Muscle layer of duodenum (tissue), 2 donors: ENCODE results near the gene MDFI.

ENCODE experiments used
- H3K27ac ChIP-seq: one replicate; pipeline ENCODE4 v1.7.0; 2013; ENCODE audit warnings: mild to moderate bottlenecking, low read length
- H3K27me3 ChIP-seq: one replicate; pipeline ENCODE4 v1.7.0; 2013; ENCODE audit warnings: low read depth, mild to moderate bottlenecking, control low read depth, low read length
- H3K36me3 ChIP-seq, 2 donors: one replicate each; pipeline ENCODE4 v1.7.0; 2013; ENCODE audit warnings: low read length in 2 of 2, control low read depth in 1 of 2, mild to moderate bottlenecking in 1 of 2; ENCODE audit not compliant: insufficient read depth in 2 of 2, control insufficient read depth in 1 of 2
- H3K4me1 ChIP-seq, 2 donors: one replicate each; pipeline ENCODE4 v1.7.0; 2013; ENCODE audit warnings: low read length in 2 of 2, mild to moderate bottlenecking in 2 of 2, control low read depth in 1 of 2, moderate library complexity in 1 of 2; ENCODE audit not compliant: insufficient read depth in 2 of 2, control insufficient read depth in 1 of 2
- H3K4me3 ChIP-seq, 2 donors: one replicate each; pipeline ENCODE4 v1.7.0; 2013; ENCODE audit warnings: low read length in 2 of 2, low read depth in 1 of 2, mild to moderate bottlenecking in 1 of 2
- H3K9me3 ChIP-seq, 2 donors: one replicate each; pipeline ENCODE4 v1.7.0; 2013; ENCODE audit warnings: low read length in 2 of 2, control low read depth in 1 of 2, mild to moderate bottlenecking in 1 of 2; ENCODE audit not compliant: control insufficient read depth in 1 of 2
- donor health status: healthy.

Gene MDFI

DNA sequence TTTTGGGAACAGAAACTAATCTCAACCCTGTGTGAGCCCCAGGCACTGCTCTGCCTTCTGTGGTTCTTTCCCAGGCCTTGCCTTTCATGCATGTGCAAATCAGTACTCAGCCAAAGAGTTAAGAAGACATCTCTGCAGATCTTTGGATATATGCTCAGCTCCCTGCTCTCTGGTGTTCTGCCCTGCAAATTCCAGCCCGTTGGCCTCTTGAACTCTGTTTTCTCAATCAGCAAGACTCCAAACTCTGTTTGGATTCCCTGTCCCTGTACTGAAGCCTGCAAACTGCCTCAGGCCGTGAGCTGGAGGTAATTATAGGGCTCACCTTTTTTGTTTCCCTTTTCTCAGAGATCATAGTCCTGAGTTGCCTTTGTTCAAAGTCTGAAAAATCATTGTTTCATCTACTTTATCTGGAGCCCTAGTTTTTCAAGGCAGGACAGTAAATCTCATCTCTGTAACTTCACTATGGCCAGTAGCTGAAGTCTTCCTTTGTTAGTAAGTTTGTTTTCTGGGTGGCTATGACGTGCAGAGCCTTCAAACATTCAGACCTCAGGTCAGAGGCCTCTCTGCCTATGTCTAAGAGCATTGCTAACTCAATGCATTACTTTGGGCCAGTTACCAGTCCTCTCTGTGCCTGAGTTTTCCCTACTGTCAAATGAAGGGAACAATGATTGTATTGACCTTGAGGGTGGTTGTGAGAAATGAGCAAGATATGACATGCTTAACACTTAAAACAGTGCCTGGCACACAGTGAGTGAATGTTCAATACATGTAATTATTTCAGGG, 15.9 kb upstream of the MDFI start:
- Histone ChIP-seq H3K9me3 (peaks cover 0 to 7% of the 10 kb centered on the region in 2 donors), H3K27me3 (no peaks in the 10 kb centered on the region), H3K36me3 (no peaks in the 10 kb centered on the region), H3K4me3 (no peak overlapping the region), H3K4me1 (peaks cover 0 to 7% of the 10 kb centered on the region in 2 donors), H3K27ac (no peak overlapping the region)

DNA sequence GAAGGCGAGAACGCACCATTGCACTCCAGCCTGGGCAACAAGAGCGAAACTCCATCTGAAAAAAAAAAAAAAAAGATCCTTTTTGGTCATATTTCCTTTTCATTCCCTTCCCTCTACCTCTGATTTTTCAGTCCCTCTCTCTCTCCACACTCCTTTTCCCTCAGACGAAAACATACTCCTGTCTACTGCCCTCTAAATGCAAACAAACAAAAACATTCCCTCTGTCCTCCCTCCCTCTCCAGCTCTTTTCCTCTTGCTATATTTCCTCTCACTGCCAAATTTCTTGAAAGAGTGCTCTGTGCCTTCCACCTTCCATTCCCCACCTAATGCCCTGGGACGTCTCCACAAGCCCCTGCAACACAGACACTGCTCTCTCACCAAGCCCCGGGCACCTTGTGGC, 14.9 kb upstream of the MDFI start:
- Histone ChIP-seq H3K36me3 (no peaks in the 10 kb centered on the region), H3K27me3 (no peaks in the 10 kb centered on the region), H3K4me3 (no peak overlapping the region), H3K9me3 (peaks cover 0 to 7% of the 10 kb centered on the region in 2 donors), H3K27ac (no peak overlapping the region), H3K4me1 (peaks cover 0 to 7% of the 10 kb centered on the region in 2 donors)

DNA sequence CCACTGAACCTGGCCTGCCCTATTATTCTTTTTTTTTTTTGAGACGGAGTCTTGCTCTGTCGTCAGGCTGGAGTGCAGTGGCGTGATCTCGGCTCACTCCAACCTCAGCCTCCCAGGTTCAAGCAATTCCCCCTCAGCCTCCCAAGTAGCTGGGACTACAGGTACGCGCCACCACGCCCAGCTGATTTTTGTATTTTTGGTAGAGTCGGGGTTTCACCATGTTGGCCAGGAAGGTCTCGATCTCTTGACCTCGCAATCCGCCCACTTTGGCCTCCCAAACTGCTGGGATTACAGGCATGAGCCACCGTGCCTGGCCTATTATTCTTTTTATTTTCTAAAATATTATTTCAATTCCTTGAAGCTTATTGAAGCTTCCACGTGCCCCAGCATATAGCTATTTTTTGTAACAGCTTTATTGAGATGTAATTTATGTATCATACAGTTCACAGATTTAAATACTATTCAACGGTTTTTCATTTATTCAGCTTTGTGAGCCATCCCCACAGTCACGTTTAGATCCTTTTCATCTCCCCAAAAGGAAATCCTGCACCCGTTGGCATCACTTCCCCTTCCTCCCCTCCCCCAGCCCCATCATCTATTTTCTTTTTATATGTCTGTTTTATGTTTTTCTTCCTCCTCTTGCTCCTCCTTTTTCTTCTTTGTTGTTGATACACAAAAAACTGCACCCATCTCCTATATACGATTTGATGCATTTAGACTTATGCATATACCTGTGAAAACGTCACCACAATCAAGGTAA, 13.5 kb upstream of the MDFI start:
- Histone ChIP-seq H3K27me3 (no peaks in the 10 kb centered on the region), H3K4me3 (no peak overlapping the region), H3K36me3 (no peaks in the 10 kb centered on the region), H3K9me3 (peaks cover 0 to 7% of the 10 kb centered on the region in 2 donors), H3K4me1 (peaks cover 0 to 7% of the 10 kb centered on the region in 2 donors), H3K27ac (no peak overlapping the region)

DNA sequence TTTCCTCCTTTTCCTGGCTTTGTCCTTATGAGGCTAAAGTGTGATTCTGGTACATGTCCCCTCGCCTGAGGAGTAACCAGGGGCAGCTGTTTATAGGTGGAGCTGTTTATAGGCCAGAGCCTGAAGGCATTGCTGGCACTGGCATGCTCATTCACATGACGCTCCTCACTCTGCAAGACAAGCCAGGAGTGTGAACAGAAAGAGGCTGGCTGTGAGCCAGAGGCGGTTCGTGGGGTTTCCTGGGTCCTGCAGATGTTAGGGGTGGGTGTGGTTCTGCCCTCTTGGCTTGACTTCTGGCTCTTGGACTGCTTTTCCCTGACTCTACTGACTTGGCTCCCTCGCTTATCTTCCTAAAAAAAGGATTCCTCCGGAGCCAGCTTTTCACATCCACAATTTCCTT, 12.8 kb upstream of the MDFI start:
- Histone ChIP-seq H3K27me3 (no peaks in the 10 kb centered on the region), H3K9me3 (peaks cover 0 to 5% of the 10 kb centered on the region in 2 donors), H3K27ac (no peak overlapping the region), H3K36me3 (no peaks in the 10 kb centered on the region), H3K4me3 (no peak overlapping the region), H3K4me1 (peaks cover 0 to 7% of the 10 kb centered on the region in 2 donors)

DNA sequence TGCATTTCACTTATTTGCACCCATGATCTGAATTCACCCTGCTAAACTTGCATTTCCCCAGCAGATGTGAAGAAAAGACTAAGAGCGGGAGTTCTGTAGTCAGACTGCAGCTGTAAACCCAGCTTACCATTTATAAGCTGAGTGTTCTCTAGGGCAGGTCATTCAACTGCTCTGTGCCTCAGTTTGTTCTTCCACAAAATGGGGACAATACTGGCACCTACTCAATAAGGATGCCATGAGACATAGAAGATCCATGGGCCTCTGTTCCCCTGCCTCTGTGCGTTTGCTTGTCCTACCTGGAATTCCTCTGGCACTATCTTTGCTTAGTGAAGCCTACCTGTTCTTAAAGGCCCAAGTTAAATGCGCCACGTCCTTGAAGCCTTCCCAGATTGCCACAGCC, 12.2 kb upstream of the MDFI start:
- no peaks in the 10 kb centered on the region for H3K27me3 ChIP-seq
- no peaks in the 10 kb centered on the region for H3K9me3 ChIP-seq
- peaks cover 0 to 7% of the 10 kb centered on the region in 2 donors for H3K4me1 ChIP-seq
- no peak overlapping the region for H3K4me3 ChIP-seq
- no peaks in the 10 kb centered on the region for H3K36me3 ChIP-seq
- no peak overlapping the region for H3K27ac ChIP-seq

DNA sequence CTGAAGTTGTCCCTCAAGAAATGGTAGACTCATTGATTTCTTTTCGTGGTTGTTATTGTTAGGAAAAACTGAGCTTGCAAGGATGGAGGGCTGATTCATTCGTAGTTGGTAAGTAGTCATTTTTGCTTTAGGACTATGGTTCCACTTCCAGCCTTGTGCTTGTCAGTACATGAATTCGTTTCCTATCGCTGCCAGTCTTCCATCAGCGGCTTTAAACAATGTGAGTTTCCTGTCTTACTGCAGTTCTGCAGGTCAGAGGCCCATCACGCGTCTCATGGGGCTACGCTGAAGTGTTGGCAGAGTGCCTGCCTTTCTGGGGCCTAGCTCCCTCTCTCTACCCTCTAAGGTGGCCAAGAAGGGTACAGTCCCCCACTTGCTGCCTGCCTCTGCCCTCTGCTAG, 11.4 kb upstream of the MDFI start:
- Histone ChIP-seq H3K27me3 (no peaks in the 10 kb centered on the region), H3K36me3 (no peaks in the 10 kb centered on the region), H3K9me3 (no peaks in the 10 kb centered on the region), H3K4me3 (no peak overlapping the region), H3K27ac (no peak overlapping the region), H3K4me1 (peaks cover 0 to 7% of the 10 kb centered on the region in 2 donors)

DNA sequence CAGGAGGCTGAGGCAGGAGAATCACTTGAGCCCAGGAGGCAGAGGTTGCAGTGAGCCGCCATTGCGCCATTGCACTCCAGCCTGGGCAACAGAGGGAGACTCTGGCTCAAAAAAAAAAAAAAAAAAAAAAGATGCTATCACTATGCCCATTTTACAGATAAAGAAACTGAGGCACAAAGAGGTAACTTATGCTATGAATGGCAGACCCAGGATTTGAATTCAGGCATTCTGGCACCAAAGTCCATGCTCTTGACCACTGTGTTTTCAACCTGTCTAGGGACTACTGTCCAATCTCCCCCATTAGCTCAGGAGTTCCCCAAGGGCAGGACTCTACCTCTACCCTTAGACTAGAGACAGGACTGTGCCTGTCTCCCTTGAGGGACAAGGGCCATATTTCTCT, 9.1 kb upstream of the MDFI start:
- H3K4me3 ChIP-seq, result no peak overlapping the region

DNA sequence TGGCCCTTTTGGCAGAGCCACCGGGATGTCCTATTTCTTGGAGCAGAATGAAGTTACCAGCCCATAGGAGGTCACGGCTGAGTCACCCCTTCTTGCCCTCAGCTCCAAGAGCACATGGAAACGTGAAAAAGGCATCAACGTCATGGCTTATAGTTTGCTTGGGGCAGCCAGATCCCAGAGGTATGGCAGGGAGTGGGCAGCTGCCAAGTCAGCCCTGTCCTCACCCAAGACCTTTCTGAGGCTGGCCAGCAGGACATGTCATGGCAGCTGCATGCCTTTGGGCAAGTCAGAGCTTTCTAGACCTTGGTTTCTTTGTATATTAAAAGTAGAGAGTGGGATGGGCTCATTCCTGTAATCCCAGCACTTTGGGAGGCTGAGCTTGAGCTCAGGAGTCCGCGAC, 8.2 kb upstream of the MDFI start:
- Histone ChIP-seq H3K9me3 (no peaks in the 10 kb centered on the region), H3K4me3 (no peak overlapping the region), H3K27me3 (no peaks in the 10 kb centered on the region), H3K27ac (no peak overlapping the region), H3K36me3 (no peaks in the 10 kb centered on the region), H3K4me1 (peaks cover 0 to 7% of the 10 kb centered on the region in 2 donors)

More for the DNA sequence above, 9.1 kb upstream of the MDFI start:
- Histone ChIP-seq H3K9me3 (no peaks in the 10 kb centered on the region), H3K36me3 (no peaks in the 10 kb centered on the region), H3K27me3 (no peaks in the 10 kb centered on the region), H3K4me1 (peaks cover 0 to 7% of the 10 kb centered on the region in 2 donors), H3K27ac (no peak overlapping the region)

DNA sequence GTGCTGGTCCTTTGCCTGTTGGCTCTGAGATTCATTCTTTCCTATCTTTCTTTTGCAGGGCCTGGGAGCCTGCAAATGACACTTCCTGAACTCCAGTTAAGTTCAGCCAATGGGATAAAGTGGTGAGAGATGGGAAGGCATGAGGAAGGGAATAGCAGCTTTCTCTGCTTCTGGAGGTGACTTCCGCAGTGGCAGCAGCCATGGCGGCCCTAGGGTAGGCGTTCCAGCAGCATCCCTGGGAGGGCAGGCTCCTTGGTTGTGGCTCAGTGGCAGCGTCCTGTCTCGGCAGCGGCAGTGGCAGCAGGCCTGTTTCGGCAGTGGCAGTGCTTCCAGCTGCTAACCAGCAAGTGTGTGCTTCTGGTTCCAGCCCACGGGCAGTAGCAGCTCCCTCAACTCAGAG, 7.3 kb upstream of the MDFI start:
- no peaks in the 10 kb centered on the region for H3K27me3 ChIP-seq
- no peaks in the 10 kb centered on the region for H3K36me3 ChIP-seq
- peaks cover 0 to under 1% of the 10 kb centered on the region in 2 donors for H3K4me1 ChIP-seq
- no peaks in the 10 kb centered on the region for H3K9me3 ChIP-seq
- no peak overlapping the region for H3K4me3 ChIP-seq
- H3K27ac ChIP-seq, result no peak overlapping the region

DNA sequence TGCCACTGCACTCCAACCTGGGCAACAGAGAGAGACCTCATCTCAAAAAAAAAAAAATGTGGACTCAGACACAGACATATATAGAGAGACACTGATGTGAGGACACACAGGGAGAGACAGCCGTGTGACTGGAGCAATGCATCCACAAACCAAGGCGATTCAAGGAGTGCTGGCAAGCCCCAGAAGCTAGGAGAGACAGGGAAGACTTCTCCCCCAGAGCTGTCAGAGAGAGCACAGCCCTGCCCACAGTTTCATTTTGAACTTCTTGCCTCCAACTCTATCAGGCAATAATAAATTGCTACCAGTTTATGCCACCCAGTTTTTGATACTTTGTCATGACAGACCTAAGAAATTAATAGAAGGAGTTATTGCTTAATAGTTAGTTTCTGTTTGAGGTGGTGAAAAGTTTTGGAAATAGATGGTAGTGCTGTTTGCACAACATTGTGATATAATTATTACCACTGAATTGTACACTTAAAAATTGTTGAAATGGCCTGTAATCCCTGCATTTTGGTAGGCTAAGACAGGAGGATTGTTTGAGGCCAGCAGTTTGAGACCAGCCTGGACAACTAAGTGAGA, 5.1 kb upstream of the MDFI start:
- Histone ChIP-seq H3K4me1 (peaks cover 0 to 15% of the 10 kb centered on the region in 2 donors), H3K27me3 (peaks cover 6% of the 10 kb centered on the region), H3K9me3 (no peaks in the 10 kb centered on the region), H3K27ac (no peak overlapping the region), H3K4me3 (no peak overlapping the region), H3K36me3 (no peaks in the 10 kb centered on the region)

DNA sequence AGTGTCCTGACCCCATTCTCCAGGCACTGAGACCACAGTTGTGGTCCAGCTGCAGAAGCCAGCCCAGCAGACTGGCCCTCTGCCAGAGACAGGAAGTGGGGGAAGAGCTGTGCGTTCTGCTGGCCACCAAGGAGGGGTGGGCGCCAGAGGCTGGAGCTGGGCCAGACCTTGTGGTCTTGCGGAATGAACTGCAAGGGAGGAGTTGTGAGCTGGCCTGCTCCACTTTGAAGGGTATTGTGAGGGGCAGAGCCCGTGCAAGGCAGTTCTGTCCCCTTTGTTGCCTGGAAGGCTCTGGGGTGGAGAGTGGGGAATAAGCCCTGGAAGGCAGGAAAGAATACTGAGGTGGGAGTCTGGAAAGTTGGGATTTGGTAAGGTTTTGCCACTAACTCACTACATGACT, 3.6 kb upstream of the MDFI start:
- Histone ChIP-seq H3K9me3 (no peaks in the 10 kb centered on the region), H3K4me3 (no peak overlapping the region), H3K36me3 (no peaks in the 10 kb centered on the region), H3K27ac (no peak overlapping the region), H3K27me3 (peaks cover 8% of the 10 kb centered on the region), H3K4me1 (peaks cover 0 to 27% of the 10 kb centered on the region in 2 donors)
